Measurements from ENCODE around the gene KCTD16.

- no peak for TF ChIP-seq CTCF (IDR thresholded peaks at IDR 0.05)
- no peak for TF ChIP-seq EP300 (IDR thresholded peaks at IDR 0.05)
Observed at GRCh38 chr5:144467792-144468191, 297.1 kb downstream of the KCTD16 start.

Measured in suprapubic skin (tissue), 3 donors.